Raji (cell line): ENCODE results near the gene DPEP2NB.
A peak's percentile ranks its signal among the peaks of the same experiment; 100 is the strongest.

Experiments
- POLR2A ChIP-seq: IDR thresholded peaks from 2 replicates; pipeline ENCODE4 v1.6.1; 2011; ENCODE audit warnings: low read depth, low read length, control low read depth; ENCODE audit not compliant: insufficient read depth

Gene DPEP2NB

GRCh38 chr16:68015681-68016080 lies at the start of gene DPEP2NB:
DPEP2NB (minus strand) TSS chr16:68015911; CDS start chr16:68015770, 141 bp downstream.
- TF ChIP-seq POLR2A: no peak

- TF ChIP-seq POLR2A: no peak
Measured at GRCh38 chr16:68064791-68065365, 49.2 kb upstream of the DPEP2NB start.

GRCh38 chr16:68062910-68063393 lies 47.2 kb upstream of the DPEP2NB start:
- no peak for TF ChIP-seq POLR2A

GRCh38 chr16:68061396-68061795 lies 45.7 kb upstream of the DPEP2NB start:
- no peak for TF ChIP-seq POLR2A

GRCh38 chr16:68059804-68060203 lies 44.1 kb upstream of the DPEP2NB start:
- TF ChIP-seq POLR2A: no peak

GRCh38 chr16:68055395-68055794 lies 39.7 kb upstream of the DPEP2NB start:
- TF ChIP-seq POLR2A: no peak

GRCh38 chr16:68049449-68049848 lies 33.7 kb upstream of the DPEP2NB start:
- TF ChIP-seq POLR2A: no peak

GRCh38 chr16:68047987-68048386 lies 32.3 kb upstream of the DPEP2NB start:
- no peak for TF ChIP-seq POLR2A

GRCh38 chr16:68046106-68046505 lies 30.4 kb upstream of the DPEP2NB start:
- TF ChIP-seq POLR2A: no peak

GRCh38 chr16:68041783-68042182 lies 26.1 kb upstream of the DPEP2NB start:
- TF ChIP-seq POLR2A: no peak

GRCh38 chr16:68040506-68041288 lies 25.0 kb upstream of the DPEP2NB start:
- TF ChIP-seq POLR2A: no peak

- TF ChIP-seq POLR2A: no peak
Measured at GRCh38 chr16:68037841-68038597, 22.3 kb upstream of the DPEP2NB start.

- TF ChIP-seq POLR2A: no peak
Measured at GRCh38 chr16:68035227-68035626, 19.5 kb upstream of the DPEP2NB start.

GRCh38 chr16:68033101-68033500 lies 17.4 kb upstream of the DPEP2NB start:
- TF ChIP-seq POLR2A: no peak

GRCh38 chr16:68031951-68032350 lies 16.2 kb upstream of the DPEP2NB start:
- TF ChIP-seq POLR2A: no peak

- TF ChIP-seq POLR2A: no peak
Measured at GRCh38 chr16:68028996-68029395, 13.3 kb upstream of the DPEP2NB start.

- TF ChIP-seq POLR2A: peak; percentile 90
Measured at GRCh38 chr16:68022728-68023537, 7.2 kb upstream of the DPEP2NB start, which contains the start of the genes DDX28 and DUS2. DDX28 (minus strand) TSS chr16:68023232; CDS start chr16:68023202, 30 bp downstream. DUS2 (plus strand) TSS chr16:68023284; CDS start chr16:68038024, 14,740 bp downstream.
